Bronchial epithelial cell (primary cell): Measurements from ENCODE around the gene MLEC. TPM values are rescaled to one million over a fixed set of nuclear protein-coding genes. Genes with fewer than 3 reads are reported as not detected.

Source experiments
- DNase-seq: peaks from one replicate; pipeline ENCODE4 v3.0.0-alpha.2; 2010; ENCODE audit warnings: low read depth
- FAIRE-seq: peaks from 2 replicates; lab custom pipeline; 2011; peaks lifted over from hg19 to GRCh38; lab: Jason Lieb, UNC
- H3K27me3 ChIP-seq: 2 replicates; pipeline ENCODE4 v1.5.1; 2011; ENCODE audit warnings: low read length; ENCODE audit not compliant: control insufficient read depth, insufficient read depth
- H3K36me3 ChIP-seq: 2 replicates; pipeline ENCODE4 v1.5.1; 2011; ENCODE audit warnings: low read length; ENCODE audit not compliant: control insufficient read depth, insufficient read depth
- H3K4me3 ChIP-seq: 2 replicates; pipeline ENCODE4 v1.5.1; 2011; ENCODE audit warnings: mild to moderate bottlenecking, low read depth, low read length, control low read depth
- total RNA-seq: library from RNA; depleted of rRNA; stranded (reverse); fragments of >200 nt; gene quantifications from 2 replicates; pipeline ENCODE4 v1.2.1, GENCODE V29; 2014
- TF ChIP-seq, protein P1 (sequence below): IDR thresholded peaks from 2 replicates; pipeline ENCODE4 v1.5.1; 2011; ENCODE audit warnings: mild to moderate bottlenecking, moderate library complexity, low read length, control low read depth, inconsistent platforms; ENCODE audit not compliant: insufficient read depth, severe bottlenecking

Gene MLEC
- total RNA-seq: 60.3 and 61.9 TPM in 2 replicates

GRCh38 chr12:120686690-120687577 is at the start of gene MLEC:
MLEC (plus strand) TSS chr12:120687149; CDS start chr12:120687297, 148 bp downstream.
- no peaks in the 10 kb centered on the region for H3K36me3 ChIP-seq
- no peak for FAIRE-seq

DNA sequence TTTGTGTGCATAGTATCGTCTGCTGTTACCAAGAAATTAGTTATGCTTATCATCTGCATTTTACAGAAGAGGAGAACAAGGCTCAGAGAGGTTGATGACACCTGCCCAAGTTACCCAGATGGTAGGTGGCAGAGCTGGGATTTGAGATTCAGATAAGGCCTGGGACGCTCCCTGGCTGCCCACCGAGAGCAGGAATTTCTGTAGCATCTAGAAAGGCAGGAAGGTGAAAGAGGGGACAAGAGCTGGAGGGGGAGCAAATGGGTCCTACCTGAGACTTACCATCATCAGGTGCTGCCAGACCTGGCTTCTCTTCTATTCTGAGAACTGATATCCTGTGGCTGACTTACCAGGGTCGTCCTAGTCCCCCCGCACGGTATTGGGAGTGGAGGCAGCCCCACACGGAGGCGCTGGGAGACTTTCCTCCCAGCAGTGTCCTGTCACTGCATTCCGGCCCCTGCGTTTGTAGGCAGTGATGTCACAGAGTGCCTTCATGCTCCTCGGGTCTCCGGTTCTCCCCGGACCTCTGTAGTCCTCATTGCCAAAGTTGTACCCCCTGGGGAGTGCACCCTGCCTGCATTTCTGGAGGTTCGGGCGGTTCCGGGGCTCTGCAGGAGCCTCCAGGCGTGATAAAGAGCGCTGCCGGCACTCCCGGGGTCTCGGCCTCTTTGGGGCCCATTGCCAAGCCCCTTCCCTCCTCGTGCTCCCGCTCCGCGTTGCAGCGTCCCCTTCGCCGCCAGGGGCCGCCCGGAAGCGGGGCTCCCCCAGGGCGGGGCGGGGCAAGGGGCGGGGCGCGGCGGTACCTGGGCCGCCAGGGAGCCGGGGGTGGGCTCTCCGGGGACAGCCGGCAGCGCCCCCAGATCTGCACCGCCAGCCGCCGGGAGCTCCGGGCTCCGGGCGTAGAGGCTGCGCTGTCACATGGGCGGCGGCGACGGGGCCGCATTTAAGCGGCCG is 46.9 kb upstream of the MLEC start, which contains the start of gene CABP1:
TSS of gene CABP1 (plus strand) at position 856 of the 951 bp plus-strand sequence. CDS start at position 916, 60 bp downstream.
- peak within 1 kb of the TSS; percentile 29 for H3K4me3 ChIP-seq
- H3K27me3 ChIP-seq: peaks cover 15% of the 10 kb centered on the region
- TF ChIP-seq, protein P1, sequence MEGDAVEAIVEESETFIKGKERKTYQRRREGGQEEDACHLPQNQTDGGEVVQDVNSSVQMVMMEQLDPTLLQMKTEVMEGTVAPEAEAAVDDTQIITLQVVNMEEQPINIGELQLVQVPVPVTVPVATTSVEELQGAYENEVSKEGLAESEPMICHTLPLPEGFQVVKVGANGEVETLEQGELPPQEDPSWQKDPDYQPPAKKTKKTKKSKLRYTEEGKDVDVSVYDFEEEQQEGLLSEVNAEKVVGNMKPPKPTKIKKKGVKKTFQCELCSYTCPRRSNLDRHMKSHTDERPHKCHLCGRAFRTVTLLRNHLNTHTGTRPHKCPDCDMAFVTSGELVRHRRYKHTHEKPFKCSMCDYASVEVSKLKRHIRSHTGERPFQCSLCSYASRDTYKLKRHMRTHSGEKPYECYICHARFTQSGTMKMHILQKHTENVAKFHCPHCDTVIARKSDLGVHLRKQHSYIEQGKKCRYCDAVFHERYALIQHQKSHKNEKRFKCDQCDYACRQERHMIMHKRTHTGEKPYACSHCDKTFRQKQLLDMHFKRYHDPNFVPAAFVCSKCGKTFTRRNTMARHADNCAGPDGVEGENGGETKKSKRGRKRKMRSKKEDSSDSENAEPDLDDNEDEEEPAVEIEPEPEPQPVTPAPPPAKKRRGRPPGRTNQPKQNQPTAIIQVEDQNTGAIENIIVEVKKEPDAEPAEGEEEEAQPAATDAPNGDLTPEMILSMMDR: peak; percentile 16
- DNase-seq (no peak), FAIRE-seq (no peak)
- no peaks in the 10 kb centered on the region for H3K36me3 ChIP-seq

More at GRCh38 chr12:120686690-120687577, at the start of gene MLEC:
- DNase-seq: peak; percentile 82
- TF ChIP-seq, protein P1: peak; percentile 13
- Histone ChIP-seq H3K27me3 (no peaks in the 10 kb centered on the region), H3K4me3 (peak within 1 kb of the TSS; percentile 75)

DNA sequence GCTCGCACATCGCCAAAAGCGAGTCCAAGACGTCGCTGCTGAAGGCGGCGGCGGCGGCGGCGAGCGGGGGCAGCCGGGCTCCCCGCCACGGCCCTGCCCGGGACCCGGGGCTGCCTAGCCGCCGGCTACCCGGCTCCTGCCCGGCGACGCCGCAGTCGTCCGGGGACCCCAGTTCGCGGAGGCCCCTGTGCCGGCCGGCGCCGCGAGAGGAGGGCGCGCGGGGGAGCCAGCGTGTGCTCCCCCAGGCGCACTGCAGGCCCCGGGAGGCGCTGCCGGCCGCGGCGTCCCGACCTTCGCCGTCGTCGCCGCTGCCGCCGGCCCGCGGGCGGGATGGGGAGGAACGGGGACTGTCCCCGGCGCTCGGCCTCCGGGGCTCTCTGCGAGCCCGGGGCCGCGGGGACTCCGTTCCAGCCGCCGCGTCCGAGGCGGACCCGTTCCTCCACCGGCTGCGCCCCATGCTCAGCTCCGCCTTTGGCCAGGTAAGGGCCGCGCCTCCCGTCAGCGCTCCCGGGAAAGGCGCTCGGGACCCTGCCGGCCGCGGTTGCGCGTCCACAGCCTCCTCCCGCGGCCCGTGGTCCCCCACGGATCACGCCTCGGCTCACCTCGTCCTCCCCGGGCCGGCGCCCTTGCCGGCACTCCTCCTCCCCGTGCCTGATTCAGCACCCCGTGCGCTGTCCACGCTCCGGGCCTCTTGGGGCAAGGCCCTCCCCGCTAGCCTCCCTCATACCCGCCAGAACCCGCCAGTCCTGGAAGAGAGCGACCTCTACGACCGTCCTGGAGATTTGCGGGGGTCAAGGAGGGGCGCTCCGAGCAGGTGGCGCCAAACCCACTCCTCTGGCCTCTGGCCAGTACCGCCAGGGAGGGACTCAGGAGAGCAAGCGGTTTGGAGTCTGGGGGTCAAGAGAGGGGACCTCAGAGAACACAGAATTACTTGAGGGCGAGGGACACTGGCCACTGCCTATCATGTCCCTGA is 45.8 kb upstream of the MLEC start:
- TF ChIP-seq, protein P1: no peak
- FAIRE-seq: no peak
- no peaks in the 10 kb centered on the region for H3K36me3 ChIP-seq
- peak; percentile 23 for DNase-seq
- H3K4me3 ChIP-seq: peak overlapping the region; percentile 29
- peaks cover 15% of the 10 kb centered on the region for H3K27me3 ChIP-seq

- Histone ChIP-seq H3K4me3 (no peak overlapping the region), H3K27me3 (peaks cover 15% of the 10 kb centered on the region), H3K36me3 (no peaks in the 10 kb centered on the region)
- FAIRE-seq (no peak), DNase-seq (no peak)
- TF ChIP-seq, protein P1: no peak
Measured at GRCh38 chr12:120642121-120642520, 44.8 kb upstream of the MLEC start.

DNA sequence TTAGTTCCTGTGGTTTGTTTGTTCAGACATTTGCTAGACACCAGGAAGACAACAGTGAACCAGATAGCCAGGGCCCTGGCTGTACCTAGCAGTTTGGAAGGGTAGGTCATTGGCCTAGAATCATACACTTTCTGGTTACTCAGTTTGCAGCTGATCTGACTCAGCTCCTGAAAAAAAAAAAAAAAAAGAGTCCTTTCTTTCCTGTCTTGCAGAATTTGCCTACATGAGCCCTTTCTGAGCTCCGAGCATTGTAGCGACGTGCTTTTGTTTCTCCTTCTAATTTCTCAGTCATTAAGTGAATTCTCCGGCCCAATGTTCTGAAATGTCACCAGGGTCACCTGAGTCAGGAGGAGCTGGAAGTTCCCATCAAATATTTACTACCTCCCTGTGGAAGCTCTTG is 44.1 kb upstream of the MLEC start:
- DNase-seq (peak; percentile 39), FAIRE-seq (no peak)
- H3K4me3 ChIP-seq: no peak overlapping the region
- no peaks in the 10 kb centered on the region for H3K36me3 ChIP-seq
- TF ChIP-seq, protein P1: no peak
- peaks cover 15% of the 10 kb centered on the region for H3K27me3 ChIP-seq
